Activated CD8-positive, alpha-beta T cell treated with anti-CD3 and anti-CD28 coated beads for 36 hours (primary cell): ENCODE measurements around the gene ARHGAP44. TPM values are rescaled to one million over a fixed set of nuclear protein-coding genes. Genes with fewer than 3 reads are reported as not detected.

Experiments used
- ATAC-seq: fragments of 200-7000 bp; cut with Tn5 transposase; one replicate; pipeline ENCODE4 v1.10.0; 2021; ENCODE audit warnings: mild to moderate bottlenecking, moderate library complexity
- CTCF ChIA-PET: fragments of 350-600 bp; sonication (Branson Sonifier 250); formaldehyde crosslinking; loops from one replicate; lab custom pipeline; 2021; ENCODE audit warnings: antibody characterized with exemption; lab: Charles Lee
- POLR2A ChIA-PET: fragments of 350-600 bp; sonication (Branson Sonifier 250); formaldehyde crosslinking; loops from one replicate; lab custom pipeline; 2021; ENCODE audit warnings: antibody characterized with exemption; lab: Charles Lee
- DNase-seq: peaks from one replicate; pipeline ENCODE4 v3.0.0-alpha.2; 2020
- H3K27ac Mint-ChIP-seq: one replicate; pipeline ENCODE4 v1.8.0; 2021; ENCODE audit warnings: mild to moderate bottlenecking, mixed read lengths
- H3K27me3 Mint-ChIP-seq: one replicate; pipeline ENCODE4 v1.8.0; 2021; ENCODE audit warnings: mixed read lengths
- H3K36me3 Mint-ChIP-seq: one replicate; pipeline ENCODE4 v1.8.0; 2021; ENCODE audit warnings: low read depth, mixed read lengths
- H3K4me1 Mint-ChIP-seq: one replicate; pipeline ENCODE4 v1.8.0; 2021; ENCODE audit warnings: low read depth, mixed read lengths
- H3K4me3 Mint-ChIP-seq: one replicate; pipeline ENCODE4 v1.8.0; 2021; ENCODE audit warnings: mild to moderate bottlenecking, moderate library complexity, mixed read lengths
- H3K9me3 Mint-ChIP-seq: one replicate; pipeline ENCODE4 v1.8.0; 2021; ENCODE audit warnings: mixed read lengths
- CTCF ChIP-seq: fragments of 200-600 bp; IDR thresholded peaks from one replicate; pipeline ENCODE4 v1.8.0; 2022; ENCODE audit warnings: antibody characterized with exemption, mild to moderate bottlenecking
- intact Hi-C: fragments of 100-400 bp; cut with micrococcal nuclease; formaldehyde crosslinking; loops from one replicate; pipeline ENCODE4 v1.10.0; 2022
- total RNA-seq, 2 experiments: library from RNA; stranded (reverse); gene quantifications; one replicate each; pipeline ENCODE4 v1.2.3, GENCODE V29; 2021

Gene ARHGAP44
- total RNA-seq, 2 experiments from 2014 or later, result 0.22 to 0.50 TPM

GRCh38 chr17:12831839-12832238 is 42.5 kb downstream of the ARHGAP44 start:
- Mint-ChIP-seq H3K36me3 (no peaks in the 10 kb centered on the region), H3K4me3 (no peak overlapping the region), H3K9me3 (peaks cover 25% of the 10 kb centered on the region), H3K27me3 (no peaks in the 10 kb centered on the region), H3K4me1 (no peaks in the 10 kb centered on the region), H3K27ac (no peak overlapping the region)
- no peak for TF ChIP-seq CTCF
- DNase-seq, result no peak
- ChIA-PET CTCF (no interaction called here), POLR2A (no interaction called here)
- intact Hi-C loops, result no loop called here
- ATAC-seq, result no peak

- intact Hi-C loops, result no loop called here
- Mint-ChIP-seq H3K9me3 (peaks cover 3% of the 10 kb centered on the region), H3K4me1 (no peaks in the 10 kb centered on the region), H3K36me3 (no peaks in the 10 kb centered on the region), H3K27me3 (no peaks in the 10 kb centered on the region), H3K4me3 (no peak overlapping the region), H3K27ac (no peak overlapping the region)
- no peak for ATAC-seq
- no peak for DNase-seq
- ChIA-PET POLR2A (no interaction called here), CTCF (no interaction called here)
- TF ChIP-seq CTCF, result no peak
Measured at GRCh38 chr17:12839042-12839441, 49.7 kb downstream of the ARHGAP44 start.

GRCh38 chr17:12842936-12843335 is 53.6 kb downstream of the ARHGAP44 start:
- intact Hi-C loops, result no loop called here
- POLR2A ChIA-PET, result no interaction called here
- CTCF ChIA-PET, result no interaction called here
- Mint-ChIP-seq H3K27me3 (no peaks in the 10 kb centered on the region), H3K27ac (no peak overlapping the region), H3K4me1 (no peaks in the 10 kb centered on the region), H3K4me3 (no peak overlapping the region), H3K9me3 (peaks cover 6% of the 10 kb centered on the region), H3K36me3 (no peaks in the 10 kb centered on the region)
- DNase-seq (no peak), ATAC-seq (no peak)
- TF ChIP-seq CTCF, result no peak

GRCh38 chr17:12850996-12851395 is 61.7 kb downstream of the ARHGAP44 start:
- DNase-seq (no peak), ATAC-seq (no peak)
- POLR2A ChIA-PET, result no interaction called here
- Mint-ChIP-seq H3K36me3 (no peaks in the 10 kb centered on the region), H3K4me1 (no peaks in the 10 kb centered on the region), H3K27me3 (no peaks in the 10 kb centered on the region), H3K27ac (no peak overlapping the region), H3K4me3 (no peak overlapping the region), H3K9me3 (no peaks in the 10 kb centered on the region)
- intact Hi-C loops, result no loop called here
- CTCF ChIA-PET, result no interaction called here
- no peak for TF ChIP-seq CTCF

GRCh38 chr17:12851901-12852435 is 62.7 kb downstream of the ARHGAP44 start:
- CTCF ChIA-PET, result no interaction called here
- Mint-ChIP-seq H3K4me1 (no peaks in the 10 kb centered on the region), H3K4me3 (no peak overlapping the region), H3K9me3 (no peaks in the 10 kb centered on the region), H3K36me3 (no peaks in the 10 kb centered on the region), H3K27ac (no peak overlapping the region), H3K27me3 (no peaks in the 10 kb centered on the region)
- TF ChIP-seq CTCF, result no peak
- DNase-seq, result no peak
- no peak for ATAC-seq
- POLR2A ChIA-PET, result no interaction called here
- intact Hi-C loops, result no loop called here
